Fibroblast of villous mesenchyme (primary cell): ENCODE measurements around the gene MAP4K3. TPM values are rescaled to one million over a fixed set of nuclear protein-coding genes. Genes with fewer than 3 reads are reported as not detected.
A peak's percentile ranks its signal among the peaks of the same experiment; 100 is the strongest.

ENCODE experiments used
- DNase-seq: peaks from one replicate; pipeline ENCODE4 v3.0.0-alpha.2; 2010; ENCODE audit warnings: low read depth
- H3K4me3 ChIP-seq: 2 replicates; pipeline ENCODE4 v1.5.1; 2011; ENCODE audit warnings: low read depth, mild to moderate bottlenecking, low read length
- total RNA-seq: library from RNA; depleted of rRNA; stranded (reverse); fragments of >200 nt; gene quantifications from 2 replicates; pipeline ENCODE4 v1.2.3, GENCODE V29; 2012
- TF ChIP-seq, protein P1 (sequence below): IDR thresholded peaks from 2 replicates; pipeline ENCODE4 v1.5.1; 2012; ENCODE audit warnings: low read depth, mild to moderate bottlenecking, low read length; ENCODE audit not compliant: insufficient read depth

Gene MAP4K3
- total RNA-seq, 1 donor = 97.2 TPM

GRCh38 chr2:39422700-39423099, 14.4 kb downstream of the MAP4K3 start:
- DNase-seq = no peak
- TF ChIP-seq, protein P1, sequence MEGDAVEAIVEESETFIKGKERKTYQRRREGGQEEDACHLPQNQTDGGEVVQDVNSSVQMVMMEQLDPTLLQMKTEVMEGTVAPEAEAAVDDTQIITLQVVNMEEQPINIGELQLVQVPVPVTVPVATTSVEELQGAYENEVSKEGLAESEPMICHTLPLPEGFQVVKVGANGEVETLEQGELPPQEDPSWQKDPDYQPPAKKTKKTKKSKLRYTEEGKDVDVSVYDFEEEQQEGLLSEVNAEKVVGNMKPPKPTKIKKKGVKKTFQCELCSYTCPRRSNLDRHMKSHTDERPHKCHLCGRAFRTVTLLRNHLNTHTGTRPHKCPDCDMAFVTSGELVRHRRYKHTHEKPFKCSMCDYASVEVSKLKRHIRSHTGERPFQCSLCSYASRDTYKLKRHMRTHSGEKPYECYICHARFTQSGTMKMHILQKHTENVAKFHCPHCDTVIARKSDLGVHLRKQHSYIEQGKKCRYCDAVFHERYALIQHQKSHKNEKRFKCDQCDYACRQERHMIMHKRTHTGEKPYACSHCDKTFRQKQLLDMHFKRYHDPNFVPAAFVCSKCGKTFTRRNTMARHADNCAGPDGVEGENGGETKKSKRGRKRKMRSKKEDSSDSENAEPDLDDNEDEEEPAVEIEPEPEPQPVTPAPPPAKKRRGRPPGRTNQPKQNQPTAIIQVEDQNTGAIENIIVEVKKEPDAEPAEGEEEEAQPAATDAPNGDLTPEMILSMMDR = no peak
- H3K4me3 ChIP-seq = no peak overlapping the region

DNA sequence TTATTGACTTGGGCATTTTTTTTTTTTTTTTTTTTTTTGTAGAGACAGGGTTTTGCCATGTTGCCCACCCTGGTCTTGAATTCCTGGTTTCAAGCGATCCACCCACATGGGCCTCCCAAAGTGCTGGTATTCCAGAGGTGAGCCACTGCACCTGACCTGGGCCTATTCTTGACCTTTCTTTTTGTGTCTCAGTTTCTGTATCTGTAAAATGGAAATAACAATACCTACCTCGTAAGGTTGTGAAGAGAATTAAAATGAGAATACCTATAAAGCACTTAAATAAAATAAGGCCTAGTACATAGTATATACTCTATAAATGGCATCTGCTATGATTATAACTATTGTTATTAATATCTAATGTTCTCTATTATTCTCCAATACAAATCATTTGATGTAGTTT, 15.7 kb downstream of the MAP4K3 start:
- no peak for DNase-seq
- TF ChIP-seq, protein P1 = no peak
- H3K4me3 ChIP-seq = no peak overlapping the region

DNA sequence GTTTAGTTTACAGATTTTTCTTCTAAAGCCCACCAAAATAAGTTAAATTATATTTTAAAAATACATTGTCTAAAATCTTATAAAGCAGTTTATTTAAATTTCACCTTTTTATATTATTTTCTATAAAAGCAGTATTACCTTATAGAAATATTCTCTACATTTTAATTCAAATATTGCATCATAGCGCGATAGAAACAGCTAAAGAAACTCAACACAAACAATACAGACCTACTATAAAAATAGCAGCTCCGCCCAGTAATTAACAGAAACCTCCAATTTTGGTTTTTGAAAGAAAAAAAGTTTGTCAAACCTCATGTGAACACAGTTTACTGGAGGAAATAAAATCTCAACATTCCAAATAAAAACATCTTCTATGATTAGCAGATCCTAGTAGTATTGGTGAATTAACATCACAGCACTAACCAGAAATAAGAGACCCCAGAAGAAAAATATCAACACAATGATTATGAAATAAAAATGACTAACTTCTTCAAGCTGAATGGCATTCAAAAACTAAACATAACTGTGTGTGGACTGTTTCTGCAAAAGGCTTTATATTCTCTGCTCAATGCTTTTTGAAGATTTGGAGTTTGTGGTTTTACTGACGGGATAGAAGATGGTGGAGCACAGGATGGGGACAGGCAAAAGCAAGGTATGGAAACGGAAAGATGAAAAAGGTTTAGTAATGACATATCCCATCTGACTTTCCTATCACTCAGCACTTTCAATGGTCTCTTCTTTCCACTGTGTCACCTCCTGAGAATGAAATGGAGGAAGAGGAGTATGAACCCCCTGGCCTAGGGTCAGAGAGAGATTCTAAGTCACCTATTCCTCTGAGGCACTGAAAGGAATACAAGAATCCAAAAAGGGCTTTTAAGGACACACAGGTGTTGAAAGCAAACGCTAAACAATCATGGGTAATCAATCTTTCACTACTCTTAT, 17.5 kb downstream of the MAP4K3 start:
- TF ChIP-seq, protein P1 = no peak
- peak; percentile 30 for DNase-seq
- H3K4me3 ChIP-seq = no peak overlapping the region

GRCh38 chr2:39418491-39418890, 18.6 kb downstream of the MAP4K3 start:
- TF ChIP-seq, protein P1 = no peak
- DNase-seq = no peak
- no peak overlapping the region for H3K4me3 ChIP-seq

DNA sequence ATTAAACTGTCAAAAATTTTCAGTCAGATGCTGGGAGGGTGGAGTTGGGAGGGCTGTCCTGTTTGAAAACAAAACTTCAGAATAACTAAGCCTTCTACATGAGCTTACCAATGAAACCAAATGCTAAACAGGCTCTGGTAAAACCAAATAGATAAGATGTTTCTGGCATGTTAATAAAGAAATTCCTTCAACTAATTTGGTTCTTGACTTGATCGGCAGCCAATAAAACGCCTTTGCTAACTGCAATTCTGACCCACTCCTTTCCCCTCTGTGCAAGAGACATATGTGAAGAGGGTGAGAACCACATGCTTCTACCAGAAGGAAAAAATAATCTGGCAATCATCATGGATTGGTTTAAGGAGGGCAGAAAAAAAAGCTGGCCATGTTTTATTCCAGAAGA, 20.9 kb downstream of the MAP4K3 start:
- peak; percentile 75 for DNase-seq
- TF ChIP-seq, protein P1 = no peak
- no peak overlapping the region for H3K4me3 ChIP-seq

GRCh38 chr2:39413063-39413737, 23.9 kb downstream of the MAP4K3 start:
- TF ChIP-seq, protein P1 = no peak
- DNase-seq = no peak
- H3K4me3 ChIP-seq = no peak overlapping the region
